ENCODE data around the gene LY86. TPM values are rescaled to one million over a fixed set of nuclear protein-coding genes. Genes with fewer than 3 reads are reported as not detected.

The LY86 gene
- total and polyA plus RNA-seq, 9 of the 15 experiments (the other 6 are each of a cell fraction or from before 2014, with no cell fraction given) = 0.08 to 0.20 TPM; not detected in 7

GRCh38 chr6:6701864-6702263 lies 113.3 kb downstream of the LY86 start (continued):
- TF ChIP-seq CREB1 (IDR thresholded peaks at IDR 0.05) (0 out of 2 replicates have a peak, but pooled peaks have one; percentile 9), CREB1 (CRISPR knock-in tag; IDR thresholded peaks at IDR 0.05) (no peak), PKNOX1 (IDR thresholded peaks at IDR 0.05) (peak; percentile 59; the same call in 1 of the 2 replicates), L3MBTL2 (IDR thresholded peaks at IDR 0.05) (peak; percentile 77), SOX6 (IDR thresholded peaks at IDR 0.05) (peak; percentile 29; the same call in 1 of the 2 replicates), DNMT1 (IDR thresholded peaks at IDR 0.05) (no peak), SFPQ (IDR thresholded peaks at IDR 0.05; ENCODE audit: low read depth, low read length) (no peak), PREB (CRISPR knock-in tag; IDR thresholded peaks at IDR 0.05) (no peak), REST (IDR thresholded peaks at IDR 0.05; ENCODE audit: borderline replicate concordance) (peak; percentile 39; the same call in 1 of the 2 replicates), REST (CRISPR knock-in tag; IDR thresholded peaks at IDR 0.05; ENCODE audit: low read depth) (no peak), ATF4 (CRISPR knock-in tag; IDR thresholded peaks at IDR 0.05) (0 out of 2 replicates have a peak, but pooled peaks have one; percentile 27), CTBP1 (IDR thresholded peaks at IDR 0.05; ENCODE audit: borderline replicate concordance) (peak; percentile 89), BRD4 (IDR thresholded peaks at IDR 0.05) (no peak), SMAD4 (CRISPR knock-in tag; conservative IDR thresholded peaks at IDR 0.05) (peak; percentile 48; the same call in 1 of the 2 replicates), CBX3 (IDR thresholded peaks at IDR 0.05; ENCODE audit: borderline replicate concordance in 1 of 2, low read length in 2 of 2) (peak in 1 of 2 experiments; percentile 77; a peak in 1 of 3 replicates), KLF13 (tag; IDR thresholded peaks at IDR 0.05; ENCODE audit: borderline replicate concordance, low read depth) (0 out of 2 replicates have a peak, but pooled peaks have one; percentile 20)
